HG03469 (cell line): ENCODE measurements around the gene EIF2S1.
"Not testable (repeated sequence)": the region's sequence is repeated elsewhere in the genome, so short reads cannot be mapped to it uniquely, and the experiment has no call there.

Experiments used
- ATAC-seq: cut with Tn5 transposase; IDR thresholded peaks from one replicate; pipeline ENCODE4 v1.9.1; 2021; ENCODE audit warnings: mild to moderate bottlenecking, moderate library complexity, moderate number of reproducible peaks; ENCODE audit not compliant: unreplicated experiment

EIF2S1 gene

GRCh38 chr14:67371247-67372148, 11.4 kb downstream of the EIF2S1 start:
- no peak for ATAC-seq

- no peak for ATAC-seq
Measured at GRCh38 chr14:67372833-67373232, 12.7 kb downstream of the EIF2S1 start.

GRCh38 chr14:67373347-67373746, 13.2 kb downstream of the EIF2S1 start:
- ATAC-seq: no peak

DNA sequence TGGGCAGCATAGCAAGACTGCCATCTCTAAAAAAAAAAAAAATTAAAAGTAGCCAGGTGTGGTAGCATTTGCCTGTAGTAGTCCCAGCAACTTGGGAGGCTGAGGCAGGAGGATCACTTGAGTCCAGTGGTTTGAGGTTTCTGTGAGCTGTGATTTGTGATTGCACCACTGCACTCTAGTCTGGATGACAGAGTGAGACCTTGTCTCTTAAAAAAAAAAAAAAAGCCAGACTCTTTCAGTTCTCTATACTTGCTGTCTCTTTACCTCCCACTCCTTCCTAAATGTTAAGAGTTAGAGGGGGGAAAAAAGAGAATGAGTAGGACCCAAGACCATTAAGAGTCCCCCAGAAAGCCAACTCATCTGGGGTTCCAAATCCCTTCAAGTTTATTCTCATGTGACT, 17.8 kb downstream of the EIF2S1 start:
- no peak for ATAC-seq

GRCh38 chr14:67385120-67385519, 25.0 kb downstream of the EIF2S1 start:
- no peak for ATAC-seq

GRCh38 chr14:67385618-67386017, 25.5 kb downstream of the EIF2S1 start:
- no peak for ATAC-seq

DNA sequence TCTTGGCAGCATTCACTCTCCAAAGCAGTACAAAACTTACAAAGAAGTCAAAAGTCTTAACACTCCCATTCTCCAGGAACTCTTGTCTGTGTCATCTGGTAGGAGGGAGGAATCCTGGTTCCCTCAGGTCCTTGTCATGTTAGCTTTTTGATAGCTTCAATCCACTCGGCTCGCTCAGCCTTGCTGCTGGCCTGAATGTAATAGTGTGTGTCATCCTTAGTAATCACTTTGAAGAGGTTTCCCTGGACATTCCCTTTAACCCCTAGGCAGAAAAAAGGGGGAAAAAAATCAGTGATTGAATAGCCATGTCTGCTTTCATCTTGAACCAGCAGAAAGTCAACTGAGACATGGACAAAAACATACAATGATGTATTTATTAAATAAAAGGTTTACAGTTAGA, 27.1 kb downstream of the EIF2S1 start:
- ATAC-seq: no peak

GRCh38 chr14:67389275-67389674, 29.1 kb downstream of the EIF2S1 start:
- no peak for ATAC-seq

DNA sequence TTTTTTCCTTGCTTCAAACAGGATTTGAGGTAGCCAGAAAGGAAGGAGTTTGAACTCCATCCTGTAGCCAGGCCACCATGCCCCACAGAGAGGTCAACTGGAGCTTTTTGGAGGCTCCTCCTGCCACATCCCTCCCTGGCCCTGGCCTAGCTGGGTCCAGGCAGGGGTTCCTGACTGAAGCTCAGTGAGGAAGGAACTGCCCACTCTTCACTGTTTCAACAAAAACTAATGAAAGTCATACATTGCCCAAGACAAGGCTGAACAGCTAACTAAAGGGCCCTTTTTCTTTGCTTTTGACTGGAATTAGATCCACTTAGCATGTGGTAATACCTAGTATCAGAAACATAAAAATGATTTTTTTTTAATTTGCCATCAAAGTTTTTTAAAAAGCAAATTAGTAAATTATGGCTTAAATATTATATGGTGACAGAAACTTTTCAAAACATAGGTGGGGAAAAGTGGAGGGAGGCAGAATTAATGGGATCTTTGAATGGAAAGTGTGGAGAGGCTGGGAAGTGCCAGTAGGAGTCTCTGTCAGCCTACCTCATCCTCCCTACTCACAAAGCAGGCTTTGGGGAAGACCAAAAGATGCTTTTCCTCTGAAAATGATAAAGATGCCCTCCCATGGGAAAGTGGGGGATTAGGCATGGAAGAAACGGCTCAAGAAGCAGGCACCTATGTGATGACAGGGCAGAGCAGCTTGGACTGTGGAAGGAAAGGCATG, 29.8 kb downstream of the EIF2S1 start:
- ATAC-seq: no peak

DNA sequence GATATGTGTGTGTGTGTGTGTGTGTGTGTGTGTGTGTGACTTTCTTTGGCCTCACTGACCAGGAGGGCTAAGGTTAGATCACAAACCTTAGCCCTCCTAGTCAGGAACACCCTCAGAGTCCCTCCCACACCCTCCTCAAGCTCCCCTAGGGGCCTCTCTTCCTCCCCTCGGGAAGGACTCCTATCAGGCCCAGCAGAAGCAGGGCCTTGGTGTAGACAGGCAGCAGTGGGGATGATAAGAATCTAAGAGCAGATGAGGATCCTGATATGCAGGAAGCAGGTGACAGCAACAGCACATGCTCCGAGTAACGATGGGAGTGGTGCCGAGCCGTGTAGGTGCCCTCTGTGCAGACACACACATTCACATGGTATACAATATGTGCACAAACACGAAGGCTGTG, 31.1 kb downstream of the EIF2S1 start:
- no peak for ATAC-seq

- ATAC-seq: no peak
Measured at GRCh38 chr14:67392123-67392522, 32.0 kb downstream of the EIF2S1 start.

- ATAC-seq: no peak
Measured at GRCh38 chr14:67392800-67393199, 32.7 kb downstream of the EIF2S1 start.

DNA sequence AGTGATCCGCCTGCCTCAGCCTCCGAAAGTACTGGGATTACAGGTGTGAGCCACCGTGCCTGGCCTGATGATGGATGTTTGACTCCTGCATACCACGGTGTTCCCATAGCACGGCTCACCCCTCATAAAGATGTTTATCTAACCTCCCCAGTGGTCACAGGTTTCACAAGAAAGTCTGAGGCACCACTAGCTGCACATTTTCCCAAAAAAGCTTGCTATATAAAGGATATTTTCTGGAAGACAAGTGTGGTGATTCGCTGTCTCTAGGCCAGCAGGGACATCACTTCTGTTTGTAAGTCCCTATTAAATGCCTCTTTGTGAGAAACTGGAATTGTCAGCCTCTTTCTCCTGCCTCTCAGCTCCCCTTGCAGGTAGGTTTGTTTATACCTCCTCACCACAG, 33.6 kb downstream of the EIF2S1 start:
- no peak for ATAC-seq

DNA sequence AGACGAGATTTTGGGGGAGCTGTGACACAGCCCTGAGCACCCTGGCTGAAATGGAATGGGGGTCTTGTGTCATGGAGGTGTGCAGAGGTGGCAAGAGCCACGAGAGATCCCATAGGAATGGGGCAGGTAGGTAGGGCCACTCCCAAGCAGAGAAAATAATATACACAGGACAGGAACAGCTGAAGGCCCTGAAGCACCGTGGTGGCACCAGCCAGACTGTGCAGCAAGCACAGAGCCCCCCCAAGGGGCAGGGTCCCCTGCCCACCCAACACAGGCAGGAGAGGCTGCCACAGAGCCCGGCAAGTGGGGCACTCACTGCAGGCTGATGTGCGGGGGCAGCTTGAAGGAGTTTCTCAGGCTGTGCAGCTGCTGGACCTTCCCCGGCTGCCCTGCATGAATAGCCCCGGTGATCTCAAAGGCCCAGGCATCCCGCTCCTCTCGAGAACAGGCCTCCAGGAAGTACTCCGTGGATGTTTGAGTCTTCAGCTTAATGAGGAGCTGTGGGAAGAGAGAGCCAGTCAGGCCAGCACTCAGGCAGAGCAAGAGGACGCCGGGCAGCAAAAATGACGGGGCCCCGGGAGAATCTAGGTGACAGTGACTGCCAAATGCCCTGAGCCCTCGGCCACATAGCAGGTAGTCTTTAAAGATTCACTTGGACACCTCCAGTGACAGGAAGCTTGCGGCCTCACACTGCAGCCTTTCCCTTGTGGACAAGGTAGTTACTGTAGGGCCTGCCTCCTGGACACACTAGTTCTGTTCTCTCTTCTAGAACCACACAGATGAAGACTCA, 35.2 kb downstream of the EIF2S1 start:
- no peak for ATAC-seq

DNA sequence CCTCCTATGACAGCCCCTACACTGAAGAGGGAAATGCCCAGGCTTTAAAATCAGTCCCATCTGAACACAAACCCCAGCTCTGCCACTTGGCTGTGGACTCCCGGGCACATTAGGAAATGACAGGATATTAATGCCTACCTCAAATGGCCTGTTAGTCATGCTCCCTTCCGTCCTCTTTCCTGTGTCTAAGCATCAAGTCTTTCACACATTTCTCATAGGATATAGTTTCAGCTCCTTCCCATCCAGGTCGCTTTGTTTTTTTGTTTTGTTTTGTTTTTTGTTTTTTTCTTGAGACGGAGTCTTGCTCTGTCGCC, 35.7 kb downstream of the EIF2S1 start:
- ATAC-seq: no peak

DNA sequence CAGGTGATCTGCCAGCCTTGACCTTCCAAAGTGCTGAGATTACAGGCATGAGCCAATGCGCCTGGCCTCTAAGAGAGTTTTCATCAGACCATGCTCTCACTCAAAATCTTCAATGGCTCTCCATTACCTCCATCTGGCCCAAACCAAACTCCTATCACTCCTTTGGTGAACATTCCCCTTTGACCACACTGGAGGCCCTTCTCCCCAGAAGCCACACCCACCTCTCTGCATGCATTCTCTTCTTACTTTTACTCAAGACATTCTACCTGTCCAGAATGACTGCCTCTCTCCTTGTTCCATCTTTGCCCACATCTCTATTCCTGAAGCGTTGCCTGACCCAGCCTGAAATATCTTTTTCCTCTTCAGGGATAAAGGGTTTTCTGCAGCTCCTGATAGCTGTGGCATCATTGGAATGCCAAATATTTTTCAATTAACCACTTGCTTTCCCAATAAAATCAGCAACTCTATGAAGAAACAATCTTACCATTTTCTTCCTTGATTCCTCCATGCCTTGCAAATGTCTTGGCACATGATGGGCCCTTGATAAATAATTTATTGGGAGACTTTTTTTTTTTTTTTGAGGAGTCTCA, 36.3 kb downstream of the EIF2S1 start:
- no peak for ATAC-seq

DNA sequence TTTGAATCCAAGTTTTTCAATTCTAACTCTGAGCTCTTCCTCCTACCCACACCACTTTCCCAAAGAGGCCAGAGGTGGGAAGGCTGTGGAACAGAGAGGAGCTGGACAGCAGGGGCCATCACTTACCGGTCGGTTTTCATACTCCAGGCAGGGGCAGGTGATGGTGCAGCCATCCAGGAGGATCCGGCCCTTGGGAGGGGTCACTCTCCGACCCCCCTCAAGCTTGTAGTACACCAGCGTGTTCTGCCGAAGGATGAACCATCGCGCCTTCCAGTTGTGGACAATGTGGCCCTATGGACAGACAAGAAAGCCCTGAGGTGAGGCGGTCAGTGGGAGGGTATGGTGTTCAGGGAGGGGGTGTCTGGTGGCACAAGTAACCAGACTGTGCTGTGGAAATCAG, 37.4 kb downstream of the EIF2S1 start:
- no peak for ATAC-seq

- ATAC-seq: no peak
Measured at GRCh38 chr14:67400434-67400833, 40.3 kb downstream of the EIF2S1 start.

DNA sequence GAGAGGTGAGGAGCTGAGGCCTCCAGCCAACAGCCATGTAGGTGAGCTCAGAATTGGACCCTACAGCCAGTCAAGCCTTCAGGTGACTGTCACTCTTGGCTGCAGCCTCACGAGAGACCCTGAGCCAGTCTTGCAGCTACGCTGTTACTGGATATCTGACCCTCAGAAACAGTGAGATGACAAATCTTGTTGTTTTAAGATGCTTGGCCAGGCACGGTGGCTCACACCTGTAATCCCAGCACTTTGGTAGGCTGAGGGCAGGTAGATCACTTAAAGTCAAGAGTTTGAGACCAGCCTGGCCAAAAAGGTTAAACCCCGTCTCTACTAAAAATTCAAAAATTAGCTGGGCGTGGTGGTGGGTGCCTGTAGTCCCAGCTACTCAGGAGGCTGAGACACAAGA, 45.6 kb downstream of the EIF2S1 start:
- no peak for ATAC-seq

DNA sequence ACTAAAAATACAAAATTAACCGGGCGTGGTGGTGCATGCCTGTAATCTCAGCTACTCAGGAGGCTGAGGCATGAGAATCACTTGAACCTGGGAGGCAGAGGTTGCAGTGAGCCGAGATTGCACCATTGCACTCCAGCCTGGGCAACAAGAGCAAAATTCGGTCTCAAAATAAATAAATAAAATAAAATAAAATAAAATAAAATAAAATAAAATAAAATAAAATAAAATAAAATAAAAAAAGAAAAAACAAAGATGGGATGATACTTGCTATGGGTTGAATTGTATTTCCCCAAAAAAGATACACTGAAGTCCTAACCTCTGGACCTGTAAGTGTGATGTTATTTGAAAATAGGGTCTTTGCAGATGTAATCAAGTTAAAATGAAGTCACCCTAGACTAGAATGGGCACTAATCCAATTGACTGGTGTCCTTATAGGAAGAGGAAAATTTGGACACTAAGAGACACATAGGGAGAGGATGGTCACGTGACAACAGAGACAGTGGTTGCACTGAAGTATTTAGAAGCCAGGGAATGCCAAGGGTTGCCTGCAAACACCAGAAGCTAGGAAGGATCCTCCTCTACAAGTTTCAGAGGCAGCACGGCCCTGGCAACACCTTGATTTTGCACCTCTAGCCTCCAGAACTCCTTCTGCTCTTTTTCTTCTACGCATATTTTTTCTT, 48.1 kb downstream of the EIF2S1 start:
- ATAC-seq: not testable (repeated sequence)

GRCh38 chr14:67409461-67409860, 49.3 kb downstream of the EIF2S1 start:
- no peak for ATAC-seq
